Testis (tissue), 2 donors: ENCODE data around the gene USP15.

Experiments
- POLR2A ChIP-seq: fragments of 450-650 bp; IDR thresholded peaks from one replicate; pipeline ENCODE4 v1.6.1; 2017; ENCODE audit warnings: antibody characterized with exemption, mild to moderate bottlenecking, moderate library complexity
- TF ChIP-seq, protein P1 (sequence below), 3 experiments: fragments of 450-650 bp in 2 of 3; fragments of 200-600 bp in 1 of 3; sonication (generic) in 1 of 3; IDR thresholded peaks; one replicate each; pipeline ENCODE4 v1.5.1; 2016 to 2019; ENCODE audit warnings: antibody characterized with exemption in 3 of 3, mild to moderate bottlenecking in 2 of 3, moderate library complexity in 1 of 3

DNA sequence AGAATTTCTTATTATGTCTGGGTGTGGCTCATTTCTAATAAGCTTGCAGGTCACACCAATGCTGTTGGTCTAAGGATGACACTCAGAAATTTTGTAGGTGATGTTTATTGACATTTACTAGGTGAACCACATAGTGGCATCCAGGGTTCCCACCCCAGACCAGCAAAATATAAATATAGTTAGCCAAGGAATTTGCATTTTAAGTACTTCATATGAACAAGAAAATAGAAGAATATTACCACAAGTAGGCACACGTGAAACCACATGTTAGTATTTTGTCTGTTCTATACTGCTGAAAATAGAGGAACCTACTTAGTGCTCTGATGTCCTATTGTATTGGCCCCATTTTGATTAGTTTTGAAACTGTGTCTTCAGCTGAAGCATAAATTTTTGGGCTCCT lies 71.1 kb downstream of the USP15 start:
- TF ChIP-seq, protein P1, sequence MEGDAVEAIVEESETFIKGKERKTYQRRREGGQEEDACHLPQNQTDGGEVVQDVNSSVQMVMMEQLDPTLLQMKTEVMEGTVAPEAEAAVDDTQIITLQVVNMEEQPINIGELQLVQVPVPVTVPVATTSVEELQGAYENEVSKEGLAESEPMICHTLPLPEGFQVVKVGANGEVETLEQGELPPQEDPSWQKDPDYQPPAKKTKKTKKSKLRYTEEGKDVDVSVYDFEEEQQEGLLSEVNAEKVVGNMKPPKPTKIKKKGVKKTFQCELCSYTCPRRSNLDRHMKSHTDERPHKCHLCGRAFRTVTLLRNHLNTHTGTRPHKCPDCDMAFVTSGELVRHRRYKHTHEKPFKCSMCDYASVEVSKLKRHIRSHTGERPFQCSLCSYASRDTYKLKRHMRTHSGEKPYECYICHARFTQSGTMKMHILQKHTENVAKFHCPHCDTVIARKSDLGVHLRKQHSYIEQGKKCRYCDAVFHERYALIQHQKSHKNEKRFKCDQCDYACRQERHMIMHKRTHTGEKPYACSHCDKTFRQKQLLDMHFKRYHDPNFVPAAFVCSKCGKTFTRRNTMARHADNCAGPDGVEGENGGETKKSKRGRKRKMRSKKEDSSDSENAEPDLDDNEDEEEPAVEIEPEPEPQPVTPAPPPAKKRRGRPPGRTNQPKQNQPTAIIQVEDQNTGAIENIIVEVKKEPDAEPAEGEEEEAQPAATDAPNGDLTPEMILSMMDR (IDR thresholded peaks at IDR 0.05) = no peak
- no peak for TF ChIP-seq POLR2A
